ENCODE measurements around the gene CAPSL.

The CAPSL gene

GRCh38 chr5:35922468-35922867 lies 16.0 kb downstream of the CAPSL start:
- Histone ChIP-seq H3K27ac (ENCODE audit: low read length) (no peak overlapping the region), H4K20me1 (ENCODE audit: insufficient read depth, low read length) (no peaks in the 10 kb centered on the region), H3K4me2 (ENCODE audit: low read depth, low read length) (no peak overlapping the region), H3K36me3 (replicated peaks; ENCODE audit: insufficient read depth, low read length) (no peaks in the 10 kb centered on the region), H3K9me2 (replicated peaks; ENCODE audit: insufficient read depth, low read length) (no peaks in the 10 kb centered on the region), H3K79me2 (ENCODE audit: low read length) (no peaks in the 10 kb centered on the region), H3K4me3 (ENCODE audit: low read length) (no peak overlapping the region), H3F3A (ENCODE audit: insufficient read depth, low read length) (no peaks in the 10 kb centered on the region), H3K4me1 (ENCODE audit: low read length) (no peaks in the 10 kb centered on the region), H3K9ac (ENCODE audit: low read length) (no peak overlapping the region), H3K9me3 (replicated peaks; ENCODE audit: insufficient read depth, low read length) (no peaks in the 10 kb centered on the region), H2AFZ (ENCODE audit: low read length) (no peak overlapping the region), H3K27me3 (replicated peaks; ENCODE audit: insufficient read depth, low read length) (no peaks in the 10 kb centered on the region)
- DNase-seq: no peak
- TF ChIP-seq, protein P1, sequence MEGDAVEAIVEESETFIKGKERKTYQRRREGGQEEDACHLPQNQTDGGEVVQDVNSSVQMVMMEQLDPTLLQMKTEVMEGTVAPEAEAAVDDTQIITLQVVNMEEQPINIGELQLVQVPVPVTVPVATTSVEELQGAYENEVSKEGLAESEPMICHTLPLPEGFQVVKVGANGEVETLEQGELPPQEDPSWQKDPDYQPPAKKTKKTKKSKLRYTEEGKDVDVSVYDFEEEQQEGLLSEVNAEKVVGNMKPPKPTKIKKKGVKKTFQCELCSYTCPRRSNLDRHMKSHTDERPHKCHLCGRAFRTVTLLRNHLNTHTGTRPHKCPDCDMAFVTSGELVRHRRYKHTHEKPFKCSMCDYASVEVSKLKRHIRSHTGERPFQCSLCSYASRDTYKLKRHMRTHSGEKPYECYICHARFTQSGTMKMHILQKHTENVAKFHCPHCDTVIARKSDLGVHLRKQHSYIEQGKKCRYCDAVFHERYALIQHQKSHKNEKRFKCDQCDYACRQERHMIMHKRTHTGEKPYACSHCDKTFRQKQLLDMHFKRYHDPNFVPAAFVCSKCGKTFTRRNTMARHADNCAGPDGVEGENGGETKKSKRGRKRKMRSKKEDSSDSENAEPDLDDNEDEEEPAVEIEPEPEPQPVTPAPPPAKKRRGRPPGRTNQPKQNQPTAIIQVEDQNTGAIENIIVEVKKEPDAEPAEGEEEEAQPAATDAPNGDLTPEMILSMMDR (IDR thresholded peaks at IDR 0.05; ENCODE audit: low read length): no peak
- TF ChIP-seq EZH2phosphoT487 (IDR thresholded peaks at IDR 0.05; ENCODE audit: low read length): no peak
- TF ChIP-seq EZH2 (optimal IDR thresholded peaks at IDR 0.05; ENCODE audit: low read depth, low read length): no peak

GRCh38 chr5:35921930-35922329 lies 16.5 kb downstream of the CAPSL start:
- H3K4me2 ChIP-seq (ENCODE audit: low read depth, low read length): no peak overlapping the region
- no peaks in the 10 kb centered on the region for H3K9me3 ChIP-seq (replicated peaks; ENCODE audit: insufficient read depth, low read length)
- no peaks in the 10 kb centered on the region for H3K4me1 ChIP-seq (ENCODE audit: low read length)
- H3K4me3 ChIP-seq (ENCODE audit: low read length): no peak overlapping the region
- no peaks in the 10 kb centered on the region for H3K79me2 ChIP-seq (ENCODE audit: low read length)
- no peaks in the 10 kb centered on the region for H3K27me3 ChIP-seq (replicated peaks; ENCODE audit: insufficient read depth, low read length)
- H3K27ac ChIP-seq (ENCODE audit: low read length): no peak overlapping the region
- H3K9me2 ChIP-seq (replicated peaks; ENCODE audit: insufficient read depth, low read length): no peaks in the 10 kb centered on the region
- no peaks in the 10 kb centered on the region for H3K36me3 ChIP-seq (replicated peaks; ENCODE audit: insufficient read depth, low read length)
- H3F3A ChIP-seq (ENCODE audit: insufficient read depth, low read length): no peaks in the 10 kb centered on the region
- H4K20me1 ChIP-seq (ENCODE audit: insufficient read depth, low read length): no peaks in the 10 kb centered on the region
- no peak for DNase-seq
- TF ChIP-seq EZH2phosphoT487 (IDR thresholded peaks at IDR 0.05; ENCODE audit: low read length): no peak
- H3K9ac ChIP-seq (ENCODE audit: low read length): no peak overlapping the region
- H2AFZ ChIP-seq (ENCODE audit: low read length): no peak overlapping the region

GRCh38 chr5:35920890-35921289 lies 17.5 kb downstream of the CAPSL start:
- Histone ChIP-seq H3K79me2 (ENCODE audit: low read length) (no peaks in the 10 kb centered on the region), H3K27me3 (replicated peaks; ENCODE audit: insufficient read depth, low read length) (no peaks in the 10 kb centered on the region), H3K9me2 (replicated peaks; ENCODE audit: insufficient read depth, low read length) (no peaks in the 10 kb centered on the region), H3K9ac (ENCODE audit: low read length) (no peak overlapping the region), H4K20me1 (ENCODE audit: insufficient read depth, low read length) (no peaks in the 10 kb centered on the region), H3K4me1 (ENCODE audit: low read length) (no peaks in the 10 kb centered on the region), H3K4me2 (ENCODE audit: low read depth, low read length) (no peak overlapping the region), H3K4me3 (ENCODE audit: low read length) (no peak overlapping the region), H3K9me3 (replicated peaks; ENCODE audit: insufficient read depth, low read length) (no peaks in the 10 kb centered on the region), H2AFZ (ENCODE audit: low read length) (no peak overlapping the region), H3F3A (ENCODE audit: insufficient read depth, low read length) (no peaks in the 10 kb centered on the region), H3K27ac (ENCODE audit: low read length) (no peak overlapping the region), H3K36me3 (replicated peaks; ENCODE audit: insufficient read depth, low read length) (no peaks in the 10 kb centered on the region)
- no peak for DNase-seq
- TF ChIP-seq, protein P1 (IDR thresholded peaks at IDR 0.05; ENCODE audit: low read length): no peak
- no peak for TF ChIP-seq EZH2 (optimal IDR thresholded peaks at IDR 0.05; ENCODE audit: low read depth, low read length)
- TF ChIP-seq EZH2phosphoT487 (IDR thresholded peaks at IDR 0.05; ENCODE audit: low read length): no peak

DNA sequence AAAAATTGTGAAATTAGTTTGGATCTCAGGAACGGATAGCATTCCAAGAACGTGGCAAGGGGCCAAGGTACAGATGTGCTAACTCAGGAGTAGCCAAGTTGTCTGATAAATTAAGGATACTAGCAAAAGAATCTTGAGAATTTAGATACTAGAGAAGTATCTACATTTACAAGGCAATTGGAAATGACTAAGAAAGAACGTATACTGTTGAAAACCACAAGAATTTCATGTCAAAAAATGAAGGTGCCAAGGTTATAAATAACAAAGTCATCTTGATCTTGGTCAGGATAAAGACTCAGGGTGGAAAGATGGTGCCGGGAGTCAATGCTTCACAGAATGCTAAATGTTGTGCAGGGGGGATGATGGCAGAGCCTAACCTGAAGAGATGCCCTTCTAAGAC lies 19.2 kb downstream of the CAPSL start:
- H3K27me3 ChIP-seq (replicated peaks; ENCODE audit: insufficient read depth, low read length): no peaks in the 10 kb centered on the region
- no peaks in the 10 kb centered on the region for H3K9me3 ChIP-seq (replicated peaks; ENCODE audit: insufficient read depth, low read length)
- no peaks in the 10 kb centered on the region for H4K20me1 ChIP-seq (ENCODE audit: insufficient read depth, low read length)
- H3K79me2 ChIP-seq (ENCODE audit: low read length): no peaks in the 10 kb centered on the region
- no peak overlapping the region for H3K4me2 ChIP-seq (ENCODE audit: low read depth, low read length)
- H3K27ac ChIP-seq (ENCODE audit: low read length): no peak overlapping the region
- H3F3A ChIP-seq (ENCODE audit: insufficient read depth, low read length): no peaks in the 10 kb centered on the region
- TF ChIP-seq EZH2 (optimal IDR thresholded peaks at IDR 0.05; ENCODE audit: low read depth, low read length): no peak
- no peak for TF ChIP-seq EZH2phosphoT487 (IDR thresholded peaks at IDR 0.05; ENCODE audit: low read length)
- TF ChIP-seq, protein P1 (IDR thresholded peaks at IDR 0.05; ENCODE audit: low read length): no peak
- no peak overlapping the region for H3K4me3 ChIP-seq (ENCODE audit: low read length)
- no peak overlapping the region for H3K9ac ChIP-seq (ENCODE audit: low read length)
- DNase-seq: no peak
- H3K4me1 ChIP-seq (ENCODE audit: low read length): no peaks in the 10 kb centered on the region
- no peaks in the 10 kb centered on the region for H3K36me3 ChIP-seq (replicated peaks; ENCODE audit: insufficient read depth, low read length)
- no peak overlapping the region for H2AFZ ChIP-seq (ENCODE audit: low read length)
- no peaks in the 10 kb centered on the region for H3K9me2 ChIP-seq (replicated peaks; ENCODE audit: insufficient read depth, low read length)

Measured in MM.1S (cell line).